Ishikawa (cell line): ENCODE measurements around the gene BMX.

Experiments used
- CEBPB ChIP-seq: IDR thresholded peaks from 2 replicates; pipeline ENCODE4 v1.6.1; 2012
- CREB1 ChIP-seq: IDR thresholded peaks from 2 replicates; pipeline ENCODE4 v1.6.1; 2012; ENCODE audit warnings: low read depth
- EP300 ChIP-seq: IDR thresholded peaks from 2 replicates; pipeline ENCODE4 v1.6.1; 2012; ENCODE audit warnings: borderline replicate concordance
- REST ChIP-seq: IDR thresholded peaks from 2 replicates; pipeline ENCODE4 v1.6.1; 2012; ENCODE audit warnings: low read depth, mild to moderate bottlenecking
- TAF1 ChIP-seq: IDR thresholded peaks from 2 replicates; pipeline ENCODE4 v1.6.1; 2012; ENCODE audit warnings: low read depth, mild to moderate bottlenecking
- TCF12 ChIP-seq: IDR thresholded peaks from 2 replicates; pipeline ENCODE4 v1.6.1; 2012; ENCODE audit warnings: low read depth
- TEAD4 ChIP-seq: IDR thresholded peaks from 2 replicates; pipeline ENCODE4 v1.6.1; 2012

GRCh38 chrX:15524417-15524816 is 23.8 kb downstream of the BMX start:
- TF ChIP-seq CREB1, result no peak
- no peak for TF ChIP-seq TAF1
- TF ChIP-seq CEBPB, result no peak
- no peak for TF ChIP-seq EP300
- no peak for TF ChIP-seq REST
- no peak for TF ChIP-seq TEAD4
- no peak for TF ChIP-seq TCF12
